Dendritic cell treated with granulocyte-macrophage colony-stimulating factor and Interleukin-4, amounts not matched to agents 40 ng/mL and 50 ng/mL, for 4 days (primary cell): ENCODE results near the gene PACRG.

Experiments used
- H3K27ac Mint-ChIP-seq: one replicate; pipeline ENCODE4 v1.8.0; 2022; ENCODE audit warnings: mild to moderate bottlenecking, mixed read lengths
- H3K27me3 Mint-ChIP-seq: one replicate; pipeline ENCODE4 v1.8.0; 2022; ENCODE audit warnings: mild to moderate bottlenecking, mixed read lengths
- H3K36me3 Mint-ChIP-seq: one replicate; pipeline ENCODE4 v1.8.0; 2022; ENCODE audit warnings: low read depth, mixed read lengths
- H3K4me1 Mint-ChIP-seq: one replicate; pipeline ENCODE4 v1.8.0; 2022; ENCODE audit warnings: low read depth, mixed read lengths
- H3K4me3 Mint-ChIP-seq: one replicate; pipeline ENCODE4 v1.8.0; 2022; ENCODE audit warnings: mild to moderate bottlenecking, moderate library complexity, mixed read lengths
- H3K9me3 Mint-ChIP-seq: one replicate; pipeline ENCODE4 v1.8.0; 2022; ENCODE audit warnings: mixed read lengths
- intact Hi-C: fragments of 100-400 bp; cut with micrococcal nuclease; formaldehyde crosslinking; loops from one replicate; pipeline ENCODE4 v1.15.0; 2022

PACRG gene

GRCh38 chr6:163064397-163064796 lies 336.6 kb downstream of the PACRG start:
- Mint-ChIP-seq H3K27ac (no peak overlapping the region), H3K27me3 (no peaks in the 10 kb centered on the region), H3K4me3 (no peak overlapping the region), H3K9me3 (peaks cover 50% of the 10 kb centered on the region), H3K36me3 (no peaks in the 10 kb centered on the region), H3K4me1 (no peaks in the 10 kb centered on the region)
- intact Hi-C loops, result no loop called here

- peaks cover 54% of the 10 kb centered on the region for H3K9me3 Mint-ChIP-seq
- H3K4me1 Mint-ChIP-seq, result no peaks in the 10 kb centered on the region
- intact Hi-C loops, result no loop called here
- H3K36me3 Mint-ChIP-seq, result no peaks in the 10 kb centered on the region
- no peak overlapping the region for H3K27ac Mint-ChIP-seq
- H3K27me3 Mint-ChIP-seq, result no peaks in the 10 kb centered on the region
- no peak overlapping the region for H3K4me3 Mint-ChIP-seq
Measured at GRCh38 chr6:163066200-163066599, 338.4 kb downstream of the PACRG start.

- H3K27me3 Mint-ChIP-seq, result no peaks in the 10 kb centered on the region
- intact Hi-C loops, result no loop called here
- H3K4me1 Mint-ChIP-seq, result no peaks in the 10 kb centered on the region
- no peaks in the 10 kb centered on the region for H3K9me3 Mint-ChIP-seq
- H3K4me3 Mint-ChIP-seq, result no peak overlapping the region
- no peak overlapping the region for H3K27ac Mint-ChIP-seq
- no peaks in the 10 kb centered on the region for H3K36me3 Mint-ChIP-seq
Measured at GRCh38 chr6:163077134-163077533, 349.4 kb downstream of the PACRG start.

GRCh38 chr6:163078712-163079111 lies 350.9 kb downstream of the PACRG start:
- no peaks in the 10 kb centered on the region for H3K36me3 Mint-ChIP-seq
- intact Hi-C loops, result no loop called here

GRCh38 chr6:163080228-163080627 lies 352.5 kb downstream of the PACRG start:
- no peaks in the 10 kb centered on the region for H3K36me3 Mint-ChIP-seq
- no peaks in the 10 kb centered on the region for H3K9me3 Mint-ChIP-seq
- H3K27me3 Mint-ChIP-seq, result no peaks in the 10 kb centered on the region
- H3K4me1 Mint-ChIP-seq, result no peaks in the 10 kb centered on the region
- no peak overlapping the region for H3K27ac Mint-ChIP-seq
- H3K4me3 Mint-ChIP-seq, result no peak overlapping the region
- intact Hi-C loops, result no loop called here

More at GRCh38 chr6:163078712-163079111, 350.9 kb downstream of the PACRG start:
- Mint-ChIP-seq H3K4me1 (no peaks in the 10 kb centered on the region), H3K4me3 (no peak overlapping the region), H3K9me3 (no peaks in the 10 kb centered on the region), H3K27ac (no peak overlapping the region), H3K27me3 (no peaks in the 10 kb centered on the region)

- H3K4me3 Mint-ChIP-seq, result no peak overlapping the region
- peaks cover 14% of the 10 kb centered on the region for H3K9me3 Mint-ChIP-seq
- intact Hi-C loops, result no loop called here
- no peak overlapping the region for H3K27ac Mint-ChIP-seq
- H3K4me1 Mint-ChIP-seq, result no peaks in the 10 kb centered on the region
- H3K36me3 Mint-ChIP-seq, result no peaks in the 10 kb centered on the region
- H3K27me3 Mint-ChIP-seq, result no peaks in the 10 kb centered on the region
Measured at GRCh38 chr6:163083141-163083540, 355.4 kb downstream of the PACRG start.

- intact Hi-C loops, result no loop called here
- no peak overlapping the region for H3K4me3 Mint-ChIP-seq
- H3K36me3 Mint-ChIP-seq, result no peaks in the 10 kb centered on the region
Measured at GRCh38 chr6:163085426-163085825, 357.7 kb downstream of the PACRG start.

GRCh38 chr6:163085861-163086623 lies 358.3 kb downstream of the PACRG start:
- Mint-ChIP-seq H3K4me1 (no peaks in the 10 kb centered on the region), H3K27ac (no peak overlapping the region)

More at GRCh38 chr6:163085426-163085825, 357.7 kb downstream of the PACRG start:
- Mint-ChIP-seq H3K27ac (no peak overlapping the region), H3K4me1 (no peaks in the 10 kb centered on the region), H3K9me3 (peaks cover 14% of the 10 kb centered on the region), H3K27me3 (no peaks in the 10 kb centered on the region)

GRCh38 chr6:163086624-163086920 lies 358.8 kb downstream of the PACRG start:
- H3K4me3 Mint-ChIP-seq, result no peak overlapping the region
- H3K36me3 Mint-ChIP-seq, result no peaks in the 10 kb centered on the region
- H3K9me3 Mint-ChIP-seq, result peaks cover 14% of the 10 kb centered on the region
- intact Hi-C loops, result no loop called here
- no peaks in the 10 kb centered on the region for H3K4me1 Mint-ChIP-seq
- no peak overlapping the region for H3K27ac Mint-ChIP-seq
- H3K27me3 Mint-ChIP-seq, result no peaks in the 10 kb centered on the region

More at GRCh38 chr6:163085861-163086623, 358.3 kb downstream of the PACRG start:
- Mint-ChIP-seq H3K27me3 (no peaks in the 10 kb centered on the region), H3K36me3 (no peaks in the 10 kb centered on the region), H3K4me3 (no peak overlapping the region), H3K9me3 (peaks cover 14% of the 10 kb centered on the region)
- intact Hi-C loops, result no loop called here

- no peak overlapping the region for H3K4me3 Mint-ChIP-seq
- H3K36me3 Mint-ChIP-seq, result no peaks in the 10 kb centered on the region
- no peak overlapping the region for H3K27ac Mint-ChIP-seq
- H3K27me3 Mint-ChIP-seq, result no peaks in the 10 kb centered on the region
- intact Hi-C loops, result no loop called here
- H3K4me1 Mint-ChIP-seq, result no peaks in the 10 kb centered on the region
- peaks cover 14% of the 10 kb centered on the region for H3K9me3 Mint-ChIP-seq
Measured at GRCh38 chr6:163087981-163088380, 360.2 kb downstream of the PACRG start.

GRCh38 chr6:163092876-163093275 lies 365.1 kb downstream of the PACRG start:
- no peak overlapping the region for H3K4me3 Mint-ChIP-seq
- H3K36me3 Mint-ChIP-seq, result no peaks in the 10 kb centered on the region
- H3K27ac Mint-ChIP-seq, result no peak overlapping the region
- no peaks in the 10 kb centered on the region for H3K4me1 Mint-ChIP-seq
- intact Hi-C loops, result no loop called here
- H3K27me3 Mint-ChIP-seq, result no peaks in the 10 kb centered on the region
- H3K9me3 Mint-ChIP-seq, result peaks cover 11% of the 10 kb centered on the region

- Mint-ChIP-seq H3K4me1 (no peaks in the 10 kb centered on the region), H3K36me3 (no peaks in the 10 kb centered on the region), H3K9me3 (peaks cover 28% of the 10 kb centered on the region), H3K27me3 (no peaks in the 10 kb centered on the region), H3K4me3 (no peak overlapping the region), H3K27ac (no peak overlapping the region)
- intact Hi-C loops, result no loop called here
Measured at GRCh38 chr6:163094881-163095280, 367.1 kb downstream of the PACRG start.

GRCh38 chr6:163095401-163095800 lies 367.6 kb downstream of the PACRG start:
- Mint-ChIP-seq H3K9me3 (peaks cover 31% of the 10 kb centered on the region), H3K36me3 (no peaks in the 10 kb centered on the region), H3K27me3 (no peaks in the 10 kb centered on the region), H3K27ac (no peak overlapping the region), H3K4me3 (no peak overlapping the region), H3K4me1 (no peaks in the 10 kb centered on the region)
- intact Hi-C loops, result no loop called here

- intact Hi-C loops, result no loop called here
- Mint-ChIP-seq H3K9me3 (peaks cover 31% of the 10 kb centered on the region), H3K36me3 (no peaks in the 10 kb centered on the region), H3K4me3 (no peak overlapping the region), H3K27me3 (no peaks in the 10 kb centered on the region), H3K27ac (no peak overlapping the region), H3K4me1 (no peaks in the 10 kb centered on the region)
Measured at GRCh38 chr6:163098827-163099479, 371.2 kb downstream of the PACRG start.
